Ascending aorta (tissue), 2 donors: Measurements from ENCODE around the gene JAK1. TPM values are rescaled to one million over a fixed set of nuclear protein-coding genes. Genes with fewer than 3 reads are reported as not detected.
"Not testable (repeated sequence)": the region's sequence is repeated elsewhere in the genome, so short reads cannot be mapped to it uniquely, and the experiment has no call there.

Source experiments
- DNase-seq, 2 donors: peaks; one replicate each; pipeline ENCODE4 v3.0.0-alpha.2; 2019; ENCODE audit warnings: low spot score in 2 of 2
- H3K27ac ChIP-seq, 2 donors: fragments of 200-600 bp; sonication (generic); one replicate each; pipeline ENCODE4 v1.5.1; 2016 to 2017; ENCODE audit warnings: mild to moderate bottlenecking in 1 of 2
- H3K27me3 ChIP-seq: fragments of 200-600 bp; sonication (generic); one replicate; pipeline ENCODE4 v1.5.1; 2017
- H3K36me3 ChIP-seq, 2 donors: fragments of 200-600 bp; sonication (generic); one replicate each; pipeline ENCODE4 v1.5.1; 2016
- H3K4me1 ChIP-seq, 2 donors: fragments of 200-600 bp; sonication (generic); one replicate each; pipeline ENCODE4 v1.5.1; 2016 to 2017; ENCODE audit warnings: mild to moderate bottlenecking in 1 of 2
- H3K4me3 ChIP-seq, 2 donors: fragments of 200-600 bp; sonication (generic); one replicate each; pipeline ENCODE4 v1.5.1; 2016 to 2017; ENCODE audit warnings: mild to moderate bottlenecking in 1 of 2
- H3K9me3 ChIP-seq, 2 donors: fragments of 200-600 bp; sonication (generic); one replicate each; pipeline ENCODE4 v1.5.1; 2016
- intact Hi-C: fragments of 100-400 bp; cut with DNase I; formaldehyde crosslinking; loops from one replicate; pipeline ENCODE4 v1.15.1; 2023
- total RNA-seq: library from RNA; depleted of rRNA; stranded (reverse); fragments of >200 nt; gene quantifications from one replicate; pipeline ENCODE4 v1.1.0, GENCODE V29; 2016
- TF ChIP-seq, protein P1 (sequence below), 3 experiments: fragments of 200-600 bp in 2 of 3; fragments of 450-650 bp in 1 of 3; sonication (generic) in 2 of 3; IDR thresholded peaks; one replicate each; pipeline ENCODE4 v1.5.1; 2016 to 2019; ENCODE audit warnings: antibody characterized with exemption in 3 of 3, mild to moderate bottlenecking in 1 of 3, moderate library complexity in 1 of 3

Gene JAK1
- total RNA-seq, 1 donor from 2014 or later = 53.5 TPM

DNA sequence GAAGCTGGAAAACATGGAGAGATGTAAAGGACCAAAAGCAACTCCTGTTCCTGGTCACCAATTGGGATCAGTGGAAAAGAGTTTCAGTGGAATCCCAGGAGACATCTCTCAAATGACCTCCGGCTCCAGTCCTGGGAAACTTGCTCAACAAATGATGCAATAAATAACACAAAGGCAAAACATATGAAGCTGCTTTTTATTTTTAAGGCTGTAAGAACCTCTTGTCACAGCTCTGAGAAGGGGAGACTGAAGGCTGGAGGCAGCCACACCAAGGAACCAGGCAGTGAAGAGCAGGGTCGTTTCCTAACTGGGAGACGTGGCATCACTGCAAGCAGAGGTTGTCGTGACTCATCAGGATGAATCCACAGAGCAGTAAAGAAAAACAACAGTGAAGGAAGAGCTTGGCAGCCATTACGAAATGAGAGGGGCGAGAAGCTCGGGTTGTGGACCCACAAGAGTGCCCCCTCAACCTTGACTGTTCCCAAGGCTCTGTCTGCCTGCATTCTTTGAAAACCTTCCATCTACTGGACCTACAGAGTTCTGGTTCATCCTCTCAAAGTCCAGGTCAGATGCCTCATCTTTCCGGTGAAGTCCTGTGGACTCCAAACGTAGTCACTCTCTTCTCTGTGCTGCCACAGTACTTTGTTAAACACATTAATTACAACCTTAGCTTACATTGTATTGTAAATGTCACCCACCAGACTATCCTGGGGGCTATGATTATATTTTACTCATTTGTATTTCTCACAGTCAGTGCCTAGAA is 32.1 kb downstream of the JAK1 start:
- Histone ChIP-seq H3K27ac (peak overlapping the region; percentile 78 to 79), H3K27me3 (no peaks in the 10 kb centered on the region), H3K4me3 (peak overlapping the region in 1 of 2 donors; percentile 13), H3K36me3 (no peaks in the 10 kb centered on the region), H3K9me3 (no peaks in the 10 kb centered on the region), H3K4me1 (peaks cover 0 to 33% of the 10 kb centered on the region in 2 donors)
- intact Hi-C loops = loop anchor here (2.0 kb wide), 1 partner anchor 69 kb away; no protein-coding TSS in a partner anchor
- TF ChIP-seq, protein P1, sequence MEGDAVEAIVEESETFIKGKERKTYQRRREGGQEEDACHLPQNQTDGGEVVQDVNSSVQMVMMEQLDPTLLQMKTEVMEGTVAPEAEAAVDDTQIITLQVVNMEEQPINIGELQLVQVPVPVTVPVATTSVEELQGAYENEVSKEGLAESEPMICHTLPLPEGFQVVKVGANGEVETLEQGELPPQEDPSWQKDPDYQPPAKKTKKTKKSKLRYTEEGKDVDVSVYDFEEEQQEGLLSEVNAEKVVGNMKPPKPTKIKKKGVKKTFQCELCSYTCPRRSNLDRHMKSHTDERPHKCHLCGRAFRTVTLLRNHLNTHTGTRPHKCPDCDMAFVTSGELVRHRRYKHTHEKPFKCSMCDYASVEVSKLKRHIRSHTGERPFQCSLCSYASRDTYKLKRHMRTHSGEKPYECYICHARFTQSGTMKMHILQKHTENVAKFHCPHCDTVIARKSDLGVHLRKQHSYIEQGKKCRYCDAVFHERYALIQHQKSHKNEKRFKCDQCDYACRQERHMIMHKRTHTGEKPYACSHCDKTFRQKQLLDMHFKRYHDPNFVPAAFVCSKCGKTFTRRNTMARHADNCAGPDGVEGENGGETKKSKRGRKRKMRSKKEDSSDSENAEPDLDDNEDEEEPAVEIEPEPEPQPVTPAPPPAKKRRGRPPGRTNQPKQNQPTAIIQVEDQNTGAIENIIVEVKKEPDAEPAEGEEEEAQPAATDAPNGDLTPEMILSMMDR (IDR thresholded peaks at IDR 0.05) = no peak
- DNase-seq = peak in 1 of 2 donors; percentile 73

DNA sequence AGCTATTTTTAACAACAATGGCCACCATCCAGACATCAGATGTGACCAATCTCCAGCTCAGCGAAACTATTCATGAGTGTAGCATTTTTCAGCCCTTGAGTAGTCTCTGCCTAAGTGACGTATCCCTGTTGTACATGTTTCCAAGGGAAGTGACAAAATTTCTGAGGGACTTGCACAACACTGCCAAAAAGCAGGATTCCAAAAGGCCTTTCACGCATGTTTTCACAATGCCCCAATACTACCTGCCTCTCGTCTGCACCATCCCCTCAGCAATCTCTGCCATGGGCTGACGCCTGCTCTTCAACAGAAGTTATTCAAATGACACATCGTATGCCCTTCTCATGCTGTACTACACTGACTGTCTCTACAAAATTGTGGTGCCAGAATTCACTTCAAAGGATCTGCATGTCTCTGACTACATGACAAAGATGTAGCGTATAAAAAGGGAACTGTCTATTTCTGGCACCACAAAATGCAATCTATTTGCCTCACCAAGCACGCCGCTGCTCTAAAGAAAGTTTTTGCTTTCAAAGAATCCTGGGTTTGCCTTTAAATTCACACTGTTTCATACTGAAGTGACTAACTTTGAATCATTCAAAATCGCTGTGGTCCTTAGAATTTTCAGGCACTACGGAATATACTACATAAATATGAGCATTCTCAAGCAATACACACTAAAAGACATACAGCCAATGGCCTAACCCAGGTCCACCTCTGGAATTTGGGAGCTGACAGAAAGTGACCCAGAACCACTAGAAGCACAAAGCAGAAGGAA is 32.9 kb downstream of the JAK1 start:
- DNase-seq = peak; percentile 22 to 91
- no peaks in the 10 kb centered on the region for H3K36me3 ChIP-seq
- H3K4me1 ChIP-seq = peaks cover 0 to 29% of the 10 kb centered on the region in 2 donors
- intact Hi-C loops = loop anchor here (1.0 to 2.0 kb wide), 3 partner anchors 33 to 69 kb away; partner anchors contain the start of gene JAK1
- peak overlapping the region; percentile 22 to 46 for H3K4me3 ChIP-seq
- H3K27me3 ChIP-seq = no peaks in the 10 kb centered on the region
- TF ChIP-seq, protein P1 (IDR thresholded peaks at IDR 0.05) = no peak
- no peaks in the 10 kb centered on the region for H3K9me3 ChIP-seq
- peak overlapping the region; percentile 78 to 79 for H3K27ac ChIP-seq

DNA sequence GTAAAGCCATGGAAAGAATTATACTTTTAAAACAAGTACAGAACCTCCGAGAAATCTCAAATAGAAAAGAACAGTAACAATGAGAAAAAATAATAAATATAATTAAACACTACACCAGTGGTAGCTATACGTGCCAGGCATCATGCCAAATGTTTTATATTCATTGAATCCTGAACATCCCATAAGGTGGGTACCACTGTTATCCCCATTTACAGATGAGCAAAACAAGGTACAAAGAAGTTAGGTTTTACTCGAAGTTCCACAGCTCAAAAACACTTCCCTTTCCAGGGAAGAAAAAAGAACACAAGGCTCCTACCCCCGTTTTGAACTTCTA is 33.4 kb downstream of the JAK1 start:
- Histone ChIP-seq H3K27ac (peak overlapping the region; percentile 68 to 79), H3K9me3 (no peaks in the 10 kb centered on the region), H3K4me3 (no peak overlapping the region), H3K27me3 (no peaks in the 10 kb centered on the region), H3K36me3 (no peaks in the 10 kb centered on the region), H3K4me1 (peaks cover 0 to 29% of the 10 kb centered on the region in 2 donors)
- intact Hi-C loops = loop anchor here (1.0 kb wide), 2 partner anchors 33 to 35 kb away; partner anchors contain the start of gene JAK1
- DNase-seq = no peak
- TF ChIP-seq, protein P1 (IDR thresholded peaks at IDR 0.05) = no peak

DNA sequence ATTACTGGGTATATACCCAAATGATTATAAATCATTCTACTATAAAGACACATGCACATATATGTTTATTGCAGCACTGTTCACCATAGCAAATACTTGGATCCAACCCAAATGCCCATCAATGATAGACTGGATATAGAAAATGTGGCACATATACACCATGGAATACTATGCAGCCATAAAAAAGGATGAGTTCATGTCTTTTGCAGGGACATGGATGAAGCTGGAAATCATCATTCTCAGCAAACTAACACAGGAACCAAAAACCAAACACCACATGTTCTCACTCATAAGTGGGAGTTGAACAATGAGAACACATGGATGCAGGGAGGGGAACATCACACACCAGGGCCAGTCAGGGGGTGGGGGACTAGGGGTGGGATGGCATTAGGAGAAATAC is 35.7 kb downstream of the JAK1 start:
- H3K27ac ChIP-seq, H3K36me3 ChIP-seq, H3K27me3 ChIP-seq, H3K4me3 ChIP-seq, intact Hi-C loops, H3K9me3 ChIP-seq, DNase-seq: not testable (repeated sequence)
- H3K4me1 ChIP-seq = peaks cover 0 to 31% of the 10 kb centered on the region in 2 donors

DNA sequence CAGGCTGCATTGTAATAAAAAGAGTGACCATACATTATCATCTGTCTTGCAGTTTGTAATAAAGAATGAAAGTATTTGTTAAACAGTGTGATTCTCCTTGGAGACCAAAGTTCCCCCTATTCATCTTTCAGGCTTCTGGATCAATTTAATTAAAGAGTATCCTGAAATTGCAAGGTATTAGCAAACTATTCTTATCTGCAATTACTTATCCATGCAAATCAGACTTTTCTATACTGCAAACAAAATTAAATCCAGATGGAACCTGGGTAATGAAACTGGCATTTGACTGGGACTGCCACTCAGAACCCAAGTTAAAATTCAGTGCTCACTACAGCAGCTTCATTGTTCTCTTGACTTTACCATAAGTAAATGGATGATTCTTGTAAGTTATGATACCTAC is 37.1 kb downstream of the JAK1 start:
- Histone ChIP-seq H3K9me3 (no peaks in the 10 kb centered on the region), H3K27me3 (no peaks in the 10 kb centered on the region), H3K4me1 (peaks cover 0 to 20% of the 10 kb centered on the region in 2 donors), H3K27ac (no peak overlapping the region), H3K36me3 (no peaks in the 10 kb centered on the region), H3K4me3 (no peak overlapping the region)
- TF ChIP-seq, protein P1 (IDR thresholded peaks at IDR 0.05) = no peak
- no peak for DNase-seq
- intact Hi-C loops = no loop called here

DNA sequence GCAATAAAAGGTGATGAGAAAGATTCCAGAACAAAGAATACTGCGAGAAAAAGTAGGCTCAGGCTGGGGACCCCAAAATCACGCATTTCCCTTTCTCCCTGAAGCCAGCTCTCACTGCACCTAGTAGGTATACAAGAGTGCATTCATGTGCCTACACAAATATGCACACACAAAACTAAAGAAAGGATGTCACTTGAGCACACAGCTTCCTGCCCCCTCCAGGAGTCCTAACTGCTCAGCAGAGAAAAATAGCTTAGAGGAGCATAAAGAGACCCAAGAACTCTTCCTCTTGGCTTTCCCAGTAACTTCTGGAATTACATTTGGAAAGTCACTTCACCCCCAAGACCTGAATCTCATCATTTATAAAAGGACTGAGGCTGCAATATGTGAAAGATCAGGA is 38.0 kb downstream of the JAK1 start:
- Histone ChIP-seq H3K27ac (no peak overlapping the region), H3K4me3 (no peak overlapping the region), H3K27me3 (no peaks in the 10 kb centered on the region), H3K4me1 (peaks cover 0 to 11% of the 10 kb centered on the region in 2 donors), H3K36me3 (no peaks in the 10 kb centered on the region), H3K9me3 (no peaks in the 10 kb centered on the region)
- no peak for DNase-seq
- intact Hi-C loops = no loop called here
- TF ChIP-seq, protein P1 (IDR thresholded peaks at IDR 0.05) = no peak
